HG02884 (cell line): ENCODE measurements around the gene TGFBR3L.
"Not testable (repeated sequence)": the region's sequence is repeated elsewhere in the genome, so short reads cannot be mapped to it uniquely, and the experiment has no call there.

Experiments
- ATAC-seq: cut with Tn5 transposase; IDR thresholded peaks from one replicate; pipeline ENCODE4 v1.9.1; 2021; ENCODE audit warnings: mild to moderate bottlenecking, moderate library complexity; ENCODE audit not compliant: unreplicated experiment

TGFBR3L gene

DNA sequence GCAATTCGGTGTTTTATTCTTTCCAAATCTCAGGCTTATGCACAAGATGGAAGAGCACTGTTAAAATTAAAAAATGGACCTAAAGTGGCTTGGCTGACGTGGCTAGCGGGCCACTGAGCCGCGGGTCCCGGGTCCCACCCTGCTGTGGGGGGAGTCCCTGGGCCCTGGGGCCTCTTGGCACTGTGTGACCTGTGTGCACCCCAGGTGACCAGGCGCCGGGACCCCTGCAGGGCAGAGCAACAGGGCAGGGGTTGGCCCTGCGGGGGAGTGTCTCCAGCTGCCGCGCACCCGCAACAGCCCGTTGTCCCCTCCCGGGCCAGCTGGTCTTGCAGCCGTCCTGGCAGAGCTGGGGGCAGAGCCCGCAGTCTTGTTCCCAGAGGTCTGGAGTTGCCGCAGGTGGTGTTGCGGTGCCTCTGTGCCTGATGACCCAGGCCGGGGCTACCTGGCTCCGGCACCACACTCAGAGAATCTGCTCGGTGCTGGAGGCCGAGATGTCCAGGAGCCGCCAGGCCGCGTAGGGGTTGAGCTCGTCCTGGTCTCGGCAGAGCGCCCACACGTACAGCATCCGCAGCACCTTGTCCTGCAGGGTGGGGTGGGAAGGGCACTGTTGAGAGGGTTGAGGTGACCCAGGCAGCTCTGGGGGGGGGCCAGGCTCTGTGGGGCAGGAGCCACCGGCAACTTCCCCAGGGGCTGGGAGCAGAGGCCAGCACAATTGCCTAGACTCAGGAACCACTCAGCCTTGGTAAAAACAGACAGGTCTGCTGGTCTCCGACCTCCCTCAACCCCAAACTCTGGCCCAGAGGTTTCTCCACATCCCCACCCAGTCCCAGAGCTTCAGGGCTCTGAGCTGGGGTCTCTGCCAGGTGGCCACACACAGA, 12.3 kb downstream of the TGFBR3L start:
- no peak for ATAC-seq

DNA sequence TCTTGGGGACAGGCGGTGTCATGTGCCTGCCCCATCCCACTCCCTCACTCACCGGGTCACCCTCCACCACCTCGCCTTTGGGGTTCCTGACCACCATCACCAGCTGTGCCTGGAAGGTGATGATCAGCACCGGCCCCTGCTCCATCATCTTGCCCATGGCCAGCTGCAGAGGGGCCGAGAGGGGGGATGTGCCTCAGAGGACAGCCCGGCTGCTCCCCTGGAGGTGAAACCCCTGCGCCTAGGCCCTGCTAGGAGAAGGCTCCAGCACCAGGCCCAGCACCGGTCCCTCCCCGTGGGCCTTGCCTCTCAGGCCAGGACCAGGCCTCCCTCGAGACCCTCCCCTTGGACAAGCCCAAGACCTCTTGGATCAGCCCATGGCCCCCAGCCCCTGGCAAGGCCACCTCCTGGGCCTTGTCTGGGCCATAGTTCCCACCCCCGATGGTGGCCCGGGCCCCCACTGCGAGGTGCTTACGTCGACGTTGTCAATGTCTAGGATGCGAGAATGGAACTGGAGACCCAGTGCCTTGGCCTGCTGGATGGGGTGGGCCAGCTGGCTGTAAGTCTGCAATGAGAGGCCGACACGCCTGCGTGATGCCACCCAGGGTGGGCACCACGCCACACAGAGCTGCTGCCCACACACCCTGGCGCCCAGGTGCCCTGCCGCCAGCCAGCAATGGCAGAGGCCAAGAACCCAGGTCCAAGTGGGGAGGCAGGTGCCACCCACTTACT, 13.1 kb downstream of the TGFBR3L start:
- ATAC-seq, result no peak

DNA sequence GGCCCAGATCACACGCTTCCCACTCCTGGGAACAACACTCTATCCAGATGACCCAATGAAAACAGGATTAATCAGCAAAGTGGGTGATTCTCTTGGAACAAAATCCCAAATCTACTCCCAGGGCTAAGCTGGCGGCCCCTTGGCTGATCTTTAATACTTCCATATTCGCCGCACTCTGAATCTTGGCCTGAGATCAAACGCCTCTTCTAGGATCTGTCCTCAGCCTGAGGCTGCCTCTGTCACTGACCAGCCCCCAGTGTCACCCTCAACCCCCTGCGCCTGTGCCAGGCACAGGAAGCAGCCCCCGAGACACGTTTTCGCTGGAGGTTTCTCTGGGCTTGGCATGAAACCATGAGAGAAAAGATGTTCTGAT, 13.7 kb downstream of the TGFBR3L start:
- ATAC-seq, result no peak

DNA sequence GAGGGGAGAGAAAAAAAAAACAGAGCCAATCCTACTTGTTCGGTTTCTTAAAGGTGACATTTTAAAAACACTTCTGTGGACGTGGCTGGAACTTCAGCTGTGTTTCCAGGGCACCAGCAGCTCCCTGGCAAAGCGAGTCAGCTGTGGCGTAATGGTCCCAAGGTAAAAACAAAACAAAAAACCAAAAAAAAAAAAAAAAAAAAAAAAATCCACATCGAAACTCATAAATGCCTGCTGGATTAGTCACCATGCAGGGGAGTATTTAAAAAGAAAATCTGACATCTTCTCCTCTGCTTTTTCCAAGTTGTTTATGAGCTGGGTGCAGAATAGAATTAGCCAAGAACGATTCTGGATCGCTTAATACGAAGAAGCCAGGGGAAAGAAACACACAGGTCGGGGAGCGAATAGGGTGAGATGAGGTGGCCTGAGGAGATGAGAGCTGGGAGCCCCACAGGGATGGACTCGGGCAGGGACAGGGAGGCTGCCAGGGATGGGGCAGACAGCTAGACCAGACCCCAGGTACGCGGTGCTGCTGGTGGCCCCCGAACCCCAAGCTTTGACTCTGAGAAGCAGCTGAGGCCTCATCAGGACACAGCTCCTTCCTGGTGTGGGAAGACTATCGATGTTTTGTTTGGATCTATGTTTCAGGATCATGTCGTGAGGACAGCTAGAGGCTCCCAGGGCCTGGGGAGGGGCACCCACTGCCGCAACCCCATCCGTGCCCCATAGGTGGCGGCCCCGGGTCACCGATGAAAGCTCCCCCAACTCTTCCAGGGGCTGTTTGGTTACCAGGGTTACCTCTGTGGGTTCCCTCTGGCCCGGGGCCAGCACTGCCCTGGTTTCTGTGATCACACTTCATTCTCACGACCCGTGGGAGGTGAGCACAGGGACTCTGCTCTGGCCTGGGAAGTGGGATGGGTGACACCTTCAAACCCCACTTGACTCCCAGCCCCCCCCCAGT, 14.4 kb downstream of the TGFBR3L start:
- ATAC-seq, result no peak

DNA sequence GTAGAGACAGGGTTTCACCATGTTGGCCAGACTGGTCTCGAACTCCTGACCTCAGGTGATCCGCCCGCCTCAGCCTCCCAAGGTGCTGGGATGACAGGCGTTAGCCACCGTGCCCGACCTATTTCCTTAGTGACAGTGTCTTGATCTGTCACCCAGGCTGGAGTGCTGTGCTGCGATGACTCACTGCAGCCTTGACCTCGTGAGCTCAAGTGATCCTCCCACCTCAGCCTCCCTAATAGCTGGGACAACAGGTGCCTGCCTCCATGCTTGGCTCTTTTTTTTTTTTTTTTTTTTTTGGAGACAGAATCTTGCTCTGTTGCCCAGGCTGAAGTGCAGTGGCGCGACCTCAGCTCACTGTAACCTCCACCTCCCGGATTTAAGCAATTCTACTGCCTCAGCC, 15.4 kb downstream of the TGFBR3L start:
- not testable (repeated sequence) for ATAC-seq

DNA sequence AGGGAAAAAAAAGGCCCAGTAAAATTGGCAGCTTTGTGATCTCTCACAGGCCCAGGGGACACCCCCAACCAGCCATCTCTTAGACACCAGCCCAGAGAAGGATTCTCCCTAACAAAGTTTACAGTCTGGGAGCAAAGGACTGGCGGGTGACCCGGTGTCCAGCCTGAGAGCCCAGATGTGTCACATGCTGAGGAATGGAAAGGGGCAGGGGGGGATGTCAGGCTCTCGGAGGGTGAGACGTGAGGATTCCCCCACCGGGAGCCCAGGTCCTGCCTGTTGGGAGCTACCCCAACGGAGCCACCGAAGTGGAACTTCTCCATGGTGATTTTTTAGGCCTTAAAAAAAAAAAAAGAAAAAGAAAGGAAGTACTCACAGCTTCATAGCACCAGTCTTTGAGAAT, 16.1 kb downstream of the TGFBR3L start:
- ATAC-seq, result no peak

DNA sequence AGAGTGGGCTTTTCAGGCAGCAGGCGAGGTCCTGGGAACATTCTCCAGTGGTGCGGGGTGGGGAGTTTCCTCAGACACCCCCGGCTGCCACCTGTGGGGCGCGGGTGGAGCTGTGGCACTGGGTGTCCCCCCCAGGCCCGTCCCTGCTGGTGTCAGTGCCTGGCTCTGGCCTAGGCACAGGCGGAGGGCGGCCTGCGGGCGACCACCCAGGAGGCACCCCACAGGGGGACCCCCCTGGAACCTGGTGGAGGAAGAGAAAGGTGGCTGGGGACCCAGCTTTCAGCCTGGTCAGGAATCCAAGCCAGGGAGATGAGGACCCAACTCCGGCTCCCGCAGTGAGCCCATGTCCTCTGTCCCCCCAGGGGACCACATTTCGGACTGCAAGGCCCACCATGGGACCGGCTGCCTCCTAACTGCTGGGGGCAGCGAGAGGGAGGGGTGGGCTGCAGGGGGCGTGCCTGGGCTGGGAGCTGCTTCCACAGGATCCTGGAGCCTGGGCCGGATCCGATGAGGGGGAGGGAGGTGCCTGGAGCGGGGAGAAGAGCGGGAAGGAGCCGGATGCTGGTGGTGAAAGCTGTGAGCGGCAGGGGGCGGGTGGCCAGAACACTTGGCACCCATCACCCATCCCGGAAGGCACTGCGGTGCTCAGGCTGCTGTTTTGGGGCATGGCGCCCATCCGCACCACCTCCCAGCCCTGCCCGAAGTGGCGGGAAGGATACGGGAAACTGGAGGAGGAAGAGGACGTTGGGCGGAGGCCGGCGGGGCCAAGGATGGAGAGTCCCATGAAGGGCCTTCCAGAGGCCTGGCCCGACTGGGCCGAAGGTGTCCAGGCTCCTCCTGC, 16.8 kb downstream of the TGFBR3L start:
- ATAC-seq, result no peak

DNA sequence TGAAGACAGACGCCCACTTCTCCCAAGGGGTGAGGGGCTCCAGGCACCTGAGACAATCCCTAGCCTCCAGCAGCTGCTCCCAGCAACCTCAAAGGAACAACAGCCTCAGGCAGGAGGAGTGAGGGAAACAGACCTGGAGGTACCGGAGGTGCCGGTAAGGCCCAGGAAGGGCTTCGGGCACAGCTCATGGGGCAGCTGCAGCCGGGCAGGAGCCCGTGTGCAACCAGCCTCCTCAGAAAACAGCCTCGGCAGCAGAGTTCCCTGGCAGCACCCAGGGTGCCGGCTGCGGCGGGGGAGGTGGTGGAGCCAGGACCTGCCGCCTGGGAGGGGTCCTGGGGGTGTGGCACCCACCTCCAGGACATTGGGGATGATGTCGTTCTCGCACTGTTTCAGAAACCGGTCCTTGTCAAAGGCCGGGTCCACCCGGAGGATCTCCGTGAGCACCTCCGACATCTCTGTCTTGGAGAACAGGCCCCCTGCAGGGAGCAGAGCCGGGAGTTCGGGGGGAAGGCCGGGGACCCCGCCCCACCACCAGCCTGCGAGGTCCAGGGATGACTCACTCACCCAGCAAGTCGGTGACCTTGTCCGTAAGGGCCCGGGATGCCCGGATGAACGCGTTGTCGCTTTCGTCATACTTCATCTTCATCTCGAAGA, 17.8 kb downstream of the TGFBR3L start:
- ATAC-seq, result no peak

DNA sequence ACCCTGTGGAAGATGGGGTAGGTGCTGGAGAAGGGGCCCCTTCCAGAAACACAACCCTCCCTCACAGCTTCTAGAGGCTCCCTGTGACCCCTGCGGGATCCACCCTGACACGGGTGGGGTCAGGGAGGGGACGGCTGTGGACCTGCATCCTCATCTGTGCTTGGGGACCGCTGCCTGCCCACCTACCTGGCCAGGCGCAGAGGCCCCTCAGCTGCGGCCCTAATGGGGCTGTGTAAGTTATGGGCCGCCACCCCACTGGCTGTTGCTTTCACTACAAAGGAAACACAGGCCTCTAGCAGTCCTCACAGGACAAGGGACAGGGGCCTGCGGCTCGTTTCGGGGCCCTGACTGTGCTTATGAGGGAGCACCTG, 18.3 kb downstream of the TGFBR3L start:
- no peak for ATAC-seq

DNA sequence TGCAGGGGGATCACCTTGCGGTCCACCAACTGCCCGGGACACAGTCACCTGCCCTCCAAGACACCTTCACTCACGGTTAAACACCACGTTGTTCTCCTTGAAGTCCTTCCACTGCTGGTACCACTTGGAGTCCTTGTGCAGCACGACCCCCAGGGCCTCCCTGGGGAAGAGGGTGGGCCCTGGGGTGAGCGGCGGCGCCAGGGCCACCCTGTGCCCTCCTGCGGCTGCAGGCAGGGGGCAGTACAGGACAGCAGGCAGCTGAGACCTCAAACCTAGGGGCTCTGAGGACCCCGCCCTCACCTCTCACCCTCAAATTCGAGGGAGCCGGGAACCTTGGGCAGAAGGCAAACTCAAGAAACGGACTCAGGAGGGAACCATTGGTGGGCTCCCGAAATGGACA, 18.8 kb downstream of the TGFBR3L start:
- no peak for ATAC-seq

DNA sequence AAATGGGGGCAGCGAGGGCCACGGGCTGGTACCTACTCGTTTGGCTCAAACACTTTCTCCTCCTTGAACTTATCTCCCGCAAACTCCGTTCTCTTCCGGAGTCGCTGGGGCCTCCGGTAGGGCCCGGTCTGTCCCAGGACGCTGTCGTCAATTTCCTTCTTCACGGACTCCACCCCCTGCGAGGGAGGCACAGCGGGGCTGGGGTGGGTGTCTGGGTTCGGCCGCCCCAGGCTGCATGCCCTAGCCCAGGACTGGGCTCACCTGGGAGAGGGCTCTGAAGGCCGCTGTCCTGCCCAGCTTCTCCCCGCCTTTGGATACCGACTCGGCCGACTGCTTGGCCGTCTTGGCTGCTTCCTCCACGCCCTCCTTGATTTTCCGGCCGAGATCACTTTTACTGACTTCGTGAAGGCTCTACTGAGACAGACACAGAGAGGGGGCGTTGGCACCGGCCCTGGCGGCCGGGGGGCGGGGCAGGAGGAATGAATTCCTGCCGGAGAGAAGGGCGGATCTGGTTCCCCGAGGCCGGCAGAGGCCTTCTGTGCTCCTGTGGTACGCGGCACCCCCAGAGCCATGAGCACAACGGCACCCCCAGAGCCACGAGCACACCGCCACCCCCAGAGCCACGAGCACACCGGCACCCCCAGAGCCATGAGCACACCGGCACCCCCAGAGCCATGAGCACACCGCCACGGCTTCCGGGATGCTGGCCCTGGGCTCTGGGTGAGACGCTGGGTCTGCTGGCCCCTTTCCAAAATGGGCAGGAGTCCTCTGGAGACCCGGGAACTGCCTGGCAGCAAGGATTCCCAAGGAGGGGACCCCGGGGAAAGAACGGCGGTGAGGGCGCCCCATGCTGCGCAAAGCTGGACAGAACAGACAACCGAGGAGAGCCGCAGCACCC, 19.4 kb downstream of the TGFBR3L start:
- no peak for ATAC-seq

DNA sequence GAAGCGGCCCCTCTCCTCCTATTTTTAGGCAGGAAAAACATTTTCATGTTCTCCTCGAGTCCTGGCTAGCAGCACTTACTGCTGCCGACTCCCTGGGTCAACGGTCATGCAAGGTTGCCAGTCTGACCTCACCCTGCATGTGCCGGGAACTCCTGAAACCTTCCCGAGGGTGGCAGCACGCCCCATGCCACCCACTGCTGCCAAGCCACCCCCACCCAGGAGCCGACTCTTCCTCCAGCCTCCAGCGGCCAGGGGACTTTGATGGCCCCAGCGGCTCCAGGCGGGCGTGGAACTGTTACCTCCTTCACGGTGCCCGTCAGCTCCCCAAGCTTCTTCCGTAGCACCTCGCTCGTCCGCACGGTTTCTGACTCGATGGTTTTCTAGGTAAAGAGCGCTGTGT, 20.1 kb downstream of the TGFBR3L start:
- no peak for ATAC-seq

DNA sequence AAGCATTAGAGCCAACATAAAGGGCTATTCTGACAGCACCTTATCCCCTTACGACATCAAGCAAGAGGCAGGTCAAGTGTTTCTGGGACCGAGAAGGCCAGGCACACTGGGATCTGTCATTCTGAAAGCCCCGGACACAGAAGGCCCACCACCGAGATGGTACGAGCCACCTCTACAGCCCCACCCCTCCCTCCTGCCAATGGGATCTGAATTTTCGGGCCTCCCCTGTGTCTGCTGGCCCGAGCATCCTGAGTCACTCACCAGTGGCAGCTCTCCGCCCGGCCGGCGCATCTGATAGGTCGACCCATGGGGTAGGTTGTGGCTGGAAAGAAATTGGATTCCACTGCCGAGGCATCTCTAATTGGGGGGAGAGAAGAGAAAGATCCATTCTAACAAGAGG, 26.2 kb downstream of the TGFBR3L start:
- no peak for ATAC-seq

DNA sequence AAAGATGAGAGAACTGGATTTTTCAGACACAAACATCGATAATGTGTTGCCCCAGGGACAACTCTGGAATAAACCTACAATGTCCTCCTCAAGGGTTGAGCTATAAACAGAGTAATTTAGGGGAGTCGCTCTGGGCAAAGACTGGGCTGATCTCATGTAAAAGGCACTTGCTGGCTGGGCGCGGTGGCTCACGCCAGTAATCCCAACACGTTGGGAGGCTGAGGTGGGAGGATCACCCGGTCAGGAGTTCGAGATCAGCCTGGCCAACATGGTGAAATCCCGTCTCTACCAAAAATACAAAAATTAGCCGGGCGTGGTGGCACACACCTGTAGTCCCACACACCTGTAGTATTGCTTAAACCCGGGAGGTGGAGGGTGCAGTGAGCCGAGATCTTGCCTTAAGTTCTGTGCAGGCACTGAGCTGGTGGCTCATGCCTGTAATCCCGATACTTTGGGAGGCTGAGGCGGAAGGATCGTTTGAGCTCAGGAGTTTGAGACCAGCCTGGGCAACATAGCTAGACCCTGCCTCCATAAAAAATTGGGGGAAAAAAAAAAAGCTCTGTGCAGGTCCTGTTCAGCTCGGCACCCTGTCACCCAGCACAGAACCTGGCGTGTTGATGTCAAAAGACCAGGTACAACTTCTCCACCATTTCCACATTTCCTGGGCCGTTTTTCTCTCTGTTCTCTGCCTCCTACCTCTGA, 27.4 kb downstream of the TGFBR3L start:
- no peak for ATAC-seq

DNA sequence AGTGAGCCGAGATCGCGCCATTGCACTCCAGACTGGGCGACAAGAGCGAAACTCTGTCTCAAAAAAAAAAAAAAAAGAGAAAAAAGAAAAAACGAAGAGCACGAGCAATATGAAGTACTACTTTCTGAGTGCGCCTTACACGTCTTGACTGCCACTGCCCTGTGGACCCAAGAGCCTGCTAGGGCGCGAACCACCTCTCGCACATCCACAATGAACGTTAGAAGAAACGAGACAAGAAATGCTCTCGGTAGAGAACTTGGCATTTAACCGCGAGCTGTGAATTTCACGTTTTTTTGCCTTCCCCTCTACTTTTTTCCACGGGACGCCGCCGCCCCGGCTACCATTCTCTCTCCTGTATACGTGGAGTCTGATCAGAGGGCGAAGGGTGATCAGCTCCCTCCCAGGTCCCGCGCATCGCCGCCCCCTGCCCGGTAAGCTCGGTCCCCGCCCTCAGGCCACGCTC, 28.4 kb downstream of the TGFBR3L start:
- no peak for ATAC-seq

DNA sequence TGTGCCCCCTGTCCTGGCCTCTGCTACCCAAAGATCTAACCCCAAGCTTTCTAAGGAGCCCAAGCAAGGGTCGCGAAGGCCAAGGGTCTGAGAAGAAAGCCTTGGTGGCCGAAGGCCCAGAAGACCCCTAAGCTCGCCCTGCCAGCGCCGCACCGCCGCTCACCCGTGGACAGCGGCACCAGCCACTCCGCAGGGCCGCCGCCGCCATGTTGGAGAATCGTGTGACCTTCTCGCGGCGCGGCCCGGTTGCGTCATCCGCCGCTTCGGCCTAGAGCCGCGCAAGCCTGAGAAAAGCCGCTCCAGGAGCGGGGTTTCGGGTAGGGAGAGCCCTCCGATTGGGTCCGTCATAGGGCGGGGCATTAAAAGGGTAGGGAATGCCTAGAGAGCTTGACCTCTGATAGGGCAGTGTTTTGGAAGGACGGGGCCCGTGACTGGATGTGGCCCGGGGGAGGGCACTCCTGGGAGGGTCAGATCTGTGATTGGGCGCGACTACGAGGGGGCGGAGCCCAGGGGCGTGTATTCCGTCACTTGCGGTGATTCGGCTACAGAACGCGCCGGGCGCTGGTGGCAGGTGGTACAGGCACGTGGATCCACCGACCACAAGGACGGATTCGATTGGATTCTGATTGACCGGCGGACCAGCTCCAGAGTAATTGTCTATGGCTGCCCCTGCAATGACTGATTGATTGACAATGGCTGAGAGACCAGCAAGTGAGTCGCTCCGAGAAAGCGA, 29.0 kb downstream of the TGFBR3L start, which contains the start of gene TIMM44:
TSS of gene TIMM44 (minus strand) at position 223 of the 733 bp plus-strand sequence. CDS start at position 208, 15 bp downstream.
- peak; percentile 95 for ATAC-seq

DNA sequence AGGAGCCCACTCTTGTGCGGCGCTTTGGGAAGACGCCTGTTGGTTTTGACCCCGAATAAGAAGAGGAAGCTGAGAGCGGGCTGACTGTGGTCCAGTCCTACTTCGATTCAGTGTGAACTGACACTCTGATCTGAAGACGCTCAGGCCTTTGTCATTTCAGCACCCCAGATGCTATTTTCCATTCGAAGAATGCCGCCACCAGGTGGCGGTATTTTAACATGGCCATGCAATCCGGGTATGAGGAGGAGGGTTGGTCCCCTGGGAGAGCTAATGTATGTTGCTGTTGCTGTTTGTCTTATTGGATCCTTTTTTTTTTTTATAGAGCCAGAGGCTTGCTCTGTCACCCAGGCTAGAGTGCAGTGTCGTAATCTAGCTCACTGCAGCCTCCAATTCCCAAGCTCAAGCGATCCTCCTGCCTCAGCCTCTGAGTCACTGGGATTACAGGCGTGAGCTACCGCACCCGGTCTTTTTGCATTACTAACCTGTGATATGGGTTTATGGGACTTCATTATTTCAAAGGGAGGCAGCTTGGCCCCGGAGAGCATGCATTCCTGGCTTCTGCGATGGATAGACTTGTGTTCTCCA, 29.6 kb downstream of the TGFBR3L start:
- peak; percentile 31 for ATAC-seq
